Brain microvascular endothelial cell (primary cell): Measurements from ENCODE around the gene ARSG.
A peak's percentile ranks its signal among the peaks of the same experiment; 100 is the strongest.

Experiments used
- DNase-seq: peaks from one replicate; pipeline ENCODE4 v3.0.0-alpha.2; 2020
- H3K27ac ChIP-seq: fragments of 250-450 bp; sonication (Bioruptor Pico); 2 replicates; pipeline ENCODE4 v1.5.1; 2020; ENCODE audit warnings: mild to moderate bottlenecking, moderate library complexity
- H3K27me3 ChIP-seq: fragments of 250-450 bp; sonication (Bioruptor Pico); replicated peaks from 2 replicates; pipeline ENCODE4 v1.5.1; 2020; ENCODE audit warnings: mild to moderate bottlenecking
- H3K36me3 ChIP-seq: fragments of 250-450 bp; sonication (Bioruptor Pico); replicated peaks from 2 replicates; pipeline ENCODE4 v1.5.1; 2020; ENCODE audit warnings: mild to moderate bottlenecking
- H3K4me3 ChIP-seq: 2 replicates; pipeline ENCODE4 v1.5.1; 2011; ENCODE audit warnings: low read depth, mild to moderate bottlenecking, control low read depth, low read length, moderate library complexity
- in situ Hi-C: cut with HindIII; loops from 2 replicates; pipeline ENCODE4 v1.10.0; 2017; ENCODE audit warnings: low sequenced_read_pairs, low pct_ligation_motif_present
- TF ChIP-seq, protein P1 (sequence below): IDR thresholded peaks from 2 replicates; pipeline ENCODE4 v1.5.1; 2011; ENCODE audit warnings: low read depth, mild to moderate bottlenecking, moderate library complexity, low read length, control low read depth, inconsistent platforms; ENCODE audit errors: missing control alignments

ARSG gene

GRCh38 chr17:68301438-68301959, 10.2 kb downstream of the ARSG start:
- Histone ChIP-seq H3K27me3 (no peaks in the 10 kb centered on the region), H3K4me3 (no peak overlapping the region), H3K27ac (no peak overlapping the region), H3K36me3 (no peaks in the 10 kb centered on the region)
- TF ChIP-seq, protein P1, sequence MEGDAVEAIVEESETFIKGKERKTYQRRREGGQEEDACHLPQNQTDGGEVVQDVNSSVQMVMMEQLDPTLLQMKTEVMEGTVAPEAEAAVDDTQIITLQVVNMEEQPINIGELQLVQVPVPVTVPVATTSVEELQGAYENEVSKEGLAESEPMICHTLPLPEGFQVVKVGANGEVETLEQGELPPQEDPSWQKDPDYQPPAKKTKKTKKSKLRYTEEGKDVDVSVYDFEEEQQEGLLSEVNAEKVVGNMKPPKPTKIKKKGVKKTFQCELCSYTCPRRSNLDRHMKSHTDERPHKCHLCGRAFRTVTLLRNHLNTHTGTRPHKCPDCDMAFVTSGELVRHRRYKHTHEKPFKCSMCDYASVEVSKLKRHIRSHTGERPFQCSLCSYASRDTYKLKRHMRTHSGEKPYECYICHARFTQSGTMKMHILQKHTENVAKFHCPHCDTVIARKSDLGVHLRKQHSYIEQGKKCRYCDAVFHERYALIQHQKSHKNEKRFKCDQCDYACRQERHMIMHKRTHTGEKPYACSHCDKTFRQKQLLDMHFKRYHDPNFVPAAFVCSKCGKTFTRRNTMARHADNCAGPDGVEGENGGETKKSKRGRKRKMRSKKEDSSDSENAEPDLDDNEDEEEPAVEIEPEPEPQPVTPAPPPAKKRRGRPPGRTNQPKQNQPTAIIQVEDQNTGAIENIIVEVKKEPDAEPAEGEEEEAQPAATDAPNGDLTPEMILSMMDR, result no peak
- DNase-seq, result no peak
- in situ Hi-C loops, result no loop called here

- peak; percentile 40 for DNase-seq
- no peaks in the 10 kb centered on the region for H3K36me3 ChIP-seq
- H3K4me3 ChIP-seq, result no peak overlapping the region
- TF ChIP-seq, protein P1, result no peak
- in situ Hi-C loops, result no loop called here
- H3K27ac ChIP-seq, result no peak overlapping the region
- H3K27me3 ChIP-seq, result no peaks in the 10 kb centered on the region
These were observed 10.8 kb downstream of the ARSG start for GRCh38 chr17:68302066-68302564.

DNA sequence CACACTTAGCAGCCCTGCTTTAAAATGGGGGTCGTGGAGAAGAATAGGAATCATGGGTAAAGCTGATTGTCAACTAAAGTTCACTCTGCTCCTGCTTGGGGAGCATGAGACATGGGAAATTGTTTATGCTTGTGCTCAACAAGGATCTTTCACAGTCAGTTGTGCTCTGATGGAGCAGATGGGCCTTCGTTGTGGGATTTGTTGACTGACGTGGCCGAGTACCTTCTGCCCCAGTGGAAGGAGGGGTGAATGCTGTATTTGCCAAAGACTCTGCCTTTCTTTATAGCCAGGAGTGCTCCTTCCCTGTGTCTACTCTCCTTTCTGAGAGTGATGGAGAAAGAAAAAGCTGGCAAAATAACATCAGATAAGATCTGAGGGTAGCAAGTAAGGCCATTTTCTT, 11.4 kb downstream of the ARSG start:
- in situ Hi-C loops, result no loop called here
- Histone ChIP-seq H3K4me3 (no peak overlapping the region), H3K36me3 (no peaks in the 10 kb centered on the region), H3K27ac (no peak overlapping the region), H3K27me3 (no peaks in the 10 kb centered on the region)
- TF ChIP-seq, protein P1, result no peak
- no peak for DNase-seq

DNA sequence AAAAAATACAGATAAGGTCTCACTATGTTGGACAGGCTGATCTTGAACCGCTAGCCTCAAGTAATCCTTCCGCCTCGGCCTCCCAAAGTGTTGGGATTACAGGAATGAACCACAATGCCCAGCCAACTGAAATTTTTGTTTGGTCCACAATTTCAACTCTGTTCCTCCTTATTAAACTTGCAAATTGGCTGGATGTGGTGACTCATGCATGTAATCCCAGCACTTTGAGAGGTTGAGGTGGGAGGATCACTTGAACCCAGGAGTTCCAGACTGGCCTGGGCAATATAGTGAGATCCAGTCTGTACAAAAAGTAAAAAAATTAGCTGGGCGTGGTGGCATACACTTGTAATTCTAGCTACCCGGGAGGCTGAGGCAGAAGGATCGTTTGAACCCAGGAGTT, 13.4 kb downstream of the ARSG start:
- no peaks in the 10 kb centered on the region for H3K36me3 ChIP-seq
- H3K4me3 ChIP-seq, result no peak overlapping the region
- H3K27me3 ChIP-seq, result no peaks in the 10 kb centered on the region
- H3K27ac ChIP-seq, result no peak overlapping the region
- TF ChIP-seq, protein P1, result no peak
- in situ Hi-C loops, result no loop called here
- DNase-seq, result no peak

DNA sequence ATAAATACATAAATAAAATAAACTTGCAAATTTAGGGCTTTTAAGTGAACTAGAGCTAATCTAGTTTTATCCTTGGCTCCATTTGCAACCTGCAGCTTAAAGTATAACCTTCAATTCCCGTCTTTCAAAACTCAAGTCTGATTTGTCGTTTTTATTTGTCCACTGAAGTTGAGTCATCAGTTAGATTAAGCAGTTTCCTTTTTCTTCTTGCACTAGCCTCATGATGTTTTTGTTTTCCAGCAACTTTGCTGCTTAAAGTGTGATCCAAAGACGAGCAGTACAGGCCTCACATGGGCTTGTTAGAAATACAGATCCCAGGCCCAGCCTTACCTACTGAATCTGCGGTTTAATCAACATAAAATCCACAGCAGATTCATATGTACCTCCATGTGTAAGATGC, 13.8 kb downstream of the ARSG start:
- DNase-seq, result no peak
- no peak overlapping the region for H3K4me3 ChIP-seq
- in situ Hi-C loops, result no loop called here
- no peak overlapping the region for H3K27ac ChIP-seq
- TF ChIP-seq, protein P1, result no peak
- no peaks in the 10 kb centered on the region for H3K27me3 ChIP-seq
- no peaks in the 10 kb centered on the region for H3K36me3 ChIP-seq

DNA sequence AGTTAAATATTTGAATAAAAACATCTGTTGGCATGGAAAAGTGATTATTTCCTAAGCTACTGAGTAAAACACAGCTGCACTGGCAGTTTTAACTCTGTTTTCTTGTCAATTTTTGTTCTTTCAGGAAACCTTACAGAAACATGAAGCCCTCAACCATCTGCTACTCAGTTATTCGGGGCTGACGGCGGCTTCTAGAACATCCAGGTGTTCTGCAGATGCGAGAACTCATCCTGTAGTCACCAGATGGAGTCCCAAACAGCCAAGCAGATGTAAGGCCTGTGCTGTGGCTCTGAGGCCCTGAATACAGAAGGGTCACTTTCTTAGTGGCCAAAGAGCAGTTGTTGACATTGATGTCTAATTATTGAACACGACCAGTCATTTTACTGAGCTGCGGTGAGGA, 15.5 kb downstream of the ARSG start:
- in situ Hi-C loops, result no loop called here
- H3K27ac ChIP-seq, result no peak overlapping the region
- no peak for DNase-seq
- H3K36me3 ChIP-seq, result no peaks in the 10 kb centered on the region
- no peaks in the 10 kb centered on the region for H3K27me3 ChIP-seq
- TF ChIP-seq, protein P1, result no peak
- H3K4me3 ChIP-seq, result no peak overlapping the region
